MCF 10A (cell line): ENCODE results near the gene ICE2. TPM values are rescaled to one million over a fixed set of nuclear protein-coding genes. Genes with fewer than 3 reads are reported as not detected.

Experiments used
- BruUV-seq: library from RNA; stranded (reverse); fragments of 400-500 nt; replicated peaks from 2 replicates; lab custom pipeline; 2021; lab: Mats Ljungman, UMichigan
- CTCF ChIA-PET: fragments of 300-600 bp; sonication (Branson Sonifier 250); formaldehyde crosslinking; extraction: SDS; loops from one replicate; lab custom pipeline; 2021; ENCODE audit warnings: antibody characterized with exemption, inconsistent platforms; lab: Yijun Ruan, JAX
- POLR2A ChIA-PET: fragments of 300-600, 350-650 bp; sonication (Branson Sonifier 250); formaldehyde crosslinking; extraction: SDS; loops from one replicate; lab custom pipeline; 2020; ENCODE audit warnings: antibody characterized with exemption, inconsistent platforms; lab: Yijun Ruan, JAX
- DNase-seq: peaks from one replicate; pipeline ENCODE4 v3.0.0-alpha.2; 2018; ENCODE audit not compliant: unreplicated experiment
- H3K27ac Mint-ChIP-seq: one replicate; pipeline ENCODE4 v1.8.0; 2022; ENCODE audit warnings: mild to moderate bottlenecking, low read depth, mixed read lengths; ENCODE audit not compliant: unreplicated experiment
- H3K27me3 Mint-ChIP-seq: one replicate; pipeline ENCODE4 v1.8.0; 2022; ENCODE audit warnings: mixed read lengths; ENCODE audit not compliant: insufficient read depth, unreplicated experiment
- H3K36me3 Mint-ChIP-seq: one replicate; pipeline ENCODE4 v1.8.0; 2022; ENCODE audit warnings: mild to moderate bottlenecking, moderate library complexity, mixed read lengths; ENCODE audit not compliant: insufficient read depth, unreplicated experiment
- H3K4me1 Mint-ChIP-seq: one replicate; pipeline ENCODE4 v1.8.0; 2022; ENCODE audit warnings: mixed read lengths; ENCODE audit not compliant: insufficient read depth, unreplicated experiment
- H3K4me3 Mint-ChIP-seq: one replicate; pipeline ENCODE4 v1.8.0; 2022; ENCODE audit warnings: mild to moderate bottlenecking, moderate library complexity, mixed read lengths; ENCODE audit not compliant: unreplicated experiment
- H3K9me3 Mint-ChIP-seq: one replicate; pipeline ENCODE4 v1.8.0; 2022; ENCODE audit warnings: mixed read lengths; ENCODE audit not compliant: unreplicated experiment
- CTCF ChIP-seq: fragments of 200-600 bp; IDR thresholded peaks from one replicate; pipeline ENCODE4 v1.8.0; 2022; ENCODE audit warnings: antibody characterized with exemption, mild to moderate bottlenecking; ENCODE audit not compliant: unreplicated experiment
- intact Hi-C: fragments of 100-400 bp; cut with micrococcal nuclease; formaldehyde crosslinking; loops from 2 replicates; pipeline ENCODE4 v1.14.1; 2022
- total RNA-seq: library from RNA; stranded (reverse); gene quantifications from 2 replicates; pipeline ENCODE4 v1.2.3, GENCODE V29; 2022

Gene ICE2
- total RNA-seq, 1 experiment from 2014 or later: 57.9 TPM

- Mint-ChIP-seq H3K36me3 (no peaks in the 10 kb centered on the region), H3K4me1 (no peaks in the 10 kb centered on the region), H3K9me3 (no peaks in the 10 kb centered on the region), H3K27ac (no peak overlapping the region), H3K27me3 (no peaks in the 10 kb centered on the region), H3K4me3 (no peak overlapping the region)
- ChIA-PET POLR2A (no interaction called here), CTCF (interaction anchor here (0.5 to 1.3 kb wide), 3 partner anchors 19 to 1714 kb away, joined by 3 read pairs; partner anchors contain the start of gene MINDY2)
- no peak for TF ChIP-seq CTCF
- intact Hi-C loops: no loop called here
- no TSS peak for BruUV-seq
- no peak for DNase-seq
Measured at GRCh38 chr15:60485365-60486055, 6.6 kb upstream of the ICE2 start.

GRCh38 chr15:60483042-60483441, 4.1 kb upstream of the ICE2 start:
- intact Hi-C loops: no loop called here
- DNase-seq: no peak
- no TSS peak for BruUV-seq
- no peak overlapping the region for H3K4me3 Mint-ChIP-seq
- H3K27me3 Mint-ChIP-seq: no peaks in the 10 kb centered on the region
- ChIA-PET CTCF (interaction anchor here (0.6 kb wide), 2 partner anchors 163 to 741 kb away, joined by 3 to 6 read pairs; no protein-coding TSS in a partner anchor), POLR2A (no interaction called here)
- H3K9me3 Mint-ChIP-seq: no peaks in the 10 kb centered on the region
- no peaks in the 10 kb centered on the region for H3K36me3 Mint-ChIP-seq
- H3K4me1 Mint-ChIP-seq: peaks cover 8% of the 10 kb centered on the region
- TF ChIP-seq CTCF: no peak
- H3K27ac Mint-ChIP-seq: no peak overlapping the region

GRCh38 chr15:60480888-60481287, 1.9 kb upstream of the ICE2 start:
- peaks cover 25% of the 10 kb centered on the region for H3K4me1 Mint-ChIP-seq
- TF ChIP-seq CTCF: no peak
- POLR2A ChIA-PET: interaction anchor here (1.5 to 3.8 kb wide), 4 partner anchors 14 to 40 kb away, joined by 5 to 16 read pairs (median 6); no protein-coding TSS in a partner anchor
- CTCF ChIA-PET: interaction anchor here (0.6 to 0.9 kb wide), 2 partner anchors 39 to 49 kb away, joined by 3 to 5 read pairs; no protein-coding TSS in a partner anchor
- intact Hi-C loops: no loop called here
- no peaks in the 10 kb centered on the region for H3K27me3 Mint-ChIP-seq
- no TSS peak for BruUV-seq
- no peak overlapping the region for H3K27ac Mint-ChIP-seq
- no peaks in the 10 kb centered on the region for H3K9me3 Mint-ChIP-seq
- no peaks in the 10 kb centered on the region for H3K36me3 Mint-ChIP-seq
- no peak for DNase-seq
- H3K4me3 Mint-ChIP-seq: no peak overlapping the region

GRCh38 chr15:60480149-60480548, 1.2 kb upstream of the ICE2 start:
- Mint-ChIP-seq H3K36me3 (peaks cover under 1% of the 10 kb centered on the region), H3K27ac (no peak overlapping the region), H3K4me3 (peak overlapping the region; percentile 90), H3K9me3 (no peaks in the 10 kb centered on the region), H3K4me1 (peaks cover 25% of the 10 kb centered on the region), H3K27me3 (no peaks in the 10 kb centered on the region)
- no TSS peak for BruUV-seq
- no peak for DNase-seq
- CTCF ChIA-PET: interaction anchor here (0.6 to 1.0 kb wide), 7 partner anchors 9 to 50 kb away, joined by 3 to 6 read pairs (median 3); no protein-coding TSS in a partner anchor
- TF ChIP-seq CTCF: no peak
- intact Hi-C loops: no loop called here
- POLR2A ChIA-PET: interaction anchor here (1.0 to 3.8 kb wide), 6 partner anchors 9 to 85 kb away, joined by 4 to 17 read pairs (median 9); no protein-coding TSS in a partner anchor
